SHP77 (cell line): ENCODE data around the gene HNRNPU.

ENCODE experiments used
- DNase-seq, 2 experiments: peaks; one replicate each; lab custom pipeline; 2025; lab: John Stamatoyannopoulos, UW

HNRNPU gene

GRCh38 chr1:244862699-244863490 is 1.4 kb downstream of the HNRNPU start:
- DNase-seq: peak; percentile 92 to 95

- no peak for DNase-seq
Observed at GRCh38 chr1:244862354-244862698, 2.0 kb downstream of the HNRNPU start.

- DNase-seq: no peak
Observed at GRCh38 chr1:244861683-244862082, 2.7 kb downstream of the HNRNPU start.

- DNase-seq: no peak
Observed at GRCh38 chr1:244860914-244861610, 3.3 kb downstream of the HNRNPU start.

- no peak for DNase-seq
Observed at GRCh38 chr1:244860078-244860477, 4.3 kb downstream of the HNRNPU start.

- DNase-seq: no peak
Observed at GRCh38 chr1:244858357-244858756, 6.0 kb downstream of the HNRNPU start.

GRCh38 chr1:244857761-244858160 is 6.6 kb downstream of the HNRNPU start:
- DNase-seq: no peak

GRCh38 chr1:244854865-244855578 is 9.3 kb downstream of the HNRNPU start:
- no peak for DNase-seq

- no peak for DNase-seq
Observed at GRCh38 chr1:244854166-244854565, 10.2 kb downstream of the HNRNPU start.

GRCh38 chr1:244852694-244853093 is 11.6 kb downstream of the HNRNPU start:
- DNase-seq: no peak

GRCh38 chr1:244851546-244852231 is 12.7 kb downstream of the HNRNPU start:
- DNase-seq: no peak

- no peak for DNase-seq
Observed at GRCh38 chr1:244850896-244851295, 13.4 kb downstream of the HNRNPU start.

- DNase-seq: no peak
Observed at GRCh38 chr1:244850099-244850852, 14.1 kb downstream of the HNRNPU start.

- DNase-seq: no peak
Observed at GRCh38 chr1:244849189-244849866, 15.0 kb downstream of the HNRNPU start.

GRCh38 chr1:244846653-244847052 is 17.7 kb downstream of the HNRNPU start:
- DNase-seq: no peak

- no peak for DNase-seq
Observed at GRCh38 chr1:244844155-244845121, 19.9 kb downstream of the HNRNPU start.

GRCh38 chr1:244843148-244843978 is 21.0 kb downstream of the HNRNPU start:
- DNase-seq: no peak

- DNase-seq: no peak
Observed at GRCh38 chr1:244841273-244841927, 22.9 kb downstream of the HNRNPU start.
